ENCODE measurements around the gene HEG1.

Gene HEG1

GRCh38 chr3:125052624-125053303, 3.0 kb downstream of the HEG1 start:
- DNase-seq (ENCODE audit: low read depth) = peak; percentile 71

GRCh38 chr3:125051715-125052581, 3.8 kb downstream of the HEG1 start:
- peak; percentile 89 for DNase-seq (ENCODE audit: low read depth)
- peak overlapping the region; percentile 69 for H3K4me3 ChIP-seq (ENCODE audit: low read depth, low read length)

More at GRCh38 chr3:125052624-125053303, 3.0 kb downstream of the HEG1 start:
- H3K4me3 ChIP-seq (ENCODE audit: low read depth, low read length) = peak overlapping the region; percentile 69

GRCh38 chr3:125051205-125051604, 4.6 kb downstream of the HEG1 start:
- DNase-seq (ENCODE audit: low read depth) = no peak

GRCh38 chr3:125050488-125051090, 5.2 kb downstream of the HEG1 start:
- no peak for DNase-seq (ENCODE audit: low read depth)
- no peak overlapping the region for H3K4me3 ChIP-seq (ENCODE audit: low read depth, low read length)

More at GRCh38 chr3:125051205-125051604, 4.6 kb downstream of the HEG1 start:
- no peak overlapping the region for H3K4me3 ChIP-seq (ENCODE audit: low read depth, low read length)

- no peak overlapping the region for H3K4me3 ChIP-seq (ENCODE audit: low read depth, low read length)
- DNase-seq (ENCODE audit: low read depth) = no peak
Measured at GRCh38 chr3:125048282-125048681, 7.5 kb downstream of the HEG1 start.

GRCh38 chr3:125045965-125046364, 9.8 kb downstream of the HEG1 start:
- no peak for DNase-seq (ENCODE audit: low read depth)
- H3K4me3 ChIP-seq (ENCODE audit: low read depth, low read length) = no peak overlapping the region

- DNase-seq (ENCODE audit: low read depth) = no peak
- H3K4me3 ChIP-seq (ENCODE audit: low read depth, low read length) = no peak overlapping the region
Measured at GRCh38 chr3:125045194-125045593, 10.6 kb downstream of the HEG1 start.

GRCh38 chr3:125043599-125044151, 12.1 kb downstream of the HEG1 start:
- DNase-seq (ENCODE audit: low read depth) = no peak
- no peak overlapping the region for H3K4me3 ChIP-seq (ENCODE audit: low read depth, low read length)

- H3K4me3 ChIP-seq (ENCODE audit: low read depth, low read length) = no peak overlapping the region
- no peak for DNase-seq (ENCODE audit: low read depth)
Measured at GRCh38 chr3:125042725-125043406, 12.9 kb downstream of the HEG1 start.

GRCh38 chr3:125039131-125040100, 16.4 kb downstream of the HEG1 start:
- DNase-seq (ENCODE audit: low read depth) = no peak
- no peak overlapping the region for H3K4me3 ChIP-seq (ENCODE audit: low read depth, low read length)

- H3K4me3 ChIP-seq (ENCODE audit: low read depth, low read length) = no peak overlapping the region
- no peak for DNase-seq (ENCODE audit: low read depth)
Measured at GRCh38 chr3:125037498-125038150, 18.2 kb downstream of the HEG1 start.

- no peak overlapping the region for H3K4me3 ChIP-seq (ENCODE audit: low read depth, low read length)
- no peak for DNase-seq (ENCODE audit: low read depth)
Measured at GRCh38 chr3:125035217-125035616, 20.6 kb downstream of the HEG1 start.

- H3K4me3 ChIP-seq (ENCODE audit: low read depth, low read length) = no peak overlapping the region
- no peak for DNase-seq (ENCODE audit: low read depth)
Measured at GRCh38 chr3:125033616-125034015, 22.2 kb downstream of the HEG1 start.

- DNase-seq (ENCODE audit: low read depth) = no peak
- no peak overlapping the region for H3K4me3 ChIP-seq (ENCODE audit: low read depth, low read length)
Measured at GRCh38 chr3:125033135-125033534, 22.7 kb downstream of the HEG1 start.

- DNase-seq (ENCODE audit: low read depth) = no peak
- H3K4me3 ChIP-seq (ENCODE audit: low read depth, low read length) = no peak overlapping the region
Measured at GRCh38 chr3:125032683-125033082, 23.1 kb downstream of the HEG1 start.

- DNase-seq (ENCODE audit: low read depth) = no peak
- H3K4me3 ChIP-seq (ENCODE audit: low read depth, low read length) = no peak overlapping the region
Measured at GRCh38 chr3:125032100-125032643, 23.6 kb downstream of the HEG1 start.

- no peak overlapping the region for H3K4me3 ChIP-seq (ENCODE audit: low read depth, low read length)
- DNase-seq (ENCODE audit: low read depth) = no peak
Measured at GRCh38 chr3:125031544-125031943, 24.3 kb downstream of the HEG1 start.

GRCh38 chr3:125028657-125029056, 27.1 kb downstream of the HEG1 start:
- H3K4me3 ChIP-seq (ENCODE audit: low read depth, low read length) = no peak overlapping the region

More at GRCh38 chr3:125028657-125029056, 27.1 kb downstream of the HEG1 start:
- no peak for DNase-seq (ENCODE audit: low read depth)
